Prostate gland (tissue), 2 donors: ENCODE results near the gene WDR86. TPM values are rescaled to one million over a fixed set of nuclear protein-coding genes. Genes with fewer than 3 reads are reported as not detected.

Source experiments
- DNase-seq: peaks from one replicate; pipeline ENCODE4 v3.0.0-alpha.2; 2019; ENCODE audit warnings: low spot score
- H3K27ac ChIP-seq, 2 donors: fragments of 200-600 bp; sonication (generic); 2 replicates each; pipeline ENCODE4 v1.5.1; 2017 to 2019
- H3K27me3 ChIP-seq: fragments of 200-600 bp; sonication (generic); replicated peaks from 2 replicates; pipeline ENCODE4 v1.5.1; 2019; ENCODE audit not compliant: insufficient read depth
- H3K36me3 ChIP-seq, 2 donors: fragments of 200-600 bp; sonication (generic); 1 replicate in 1 of 2; 2 replicates in 1 of 2; pipeline versions ENCODE4 v1.5.1 to v1.8.1; 2017 to 2019
- H3K4me1 ChIP-seq: fragments of 200-600 bp; sonication (generic); replicated peaks from 2 replicates; pipeline ENCODE4 v1.5.1; 2019
- H3K4me3 ChIP-seq, 2 donors: fragments of 200-600 bp; sonication (generic); 2 replicates each; pipeline ENCODE4 v1.5.1; 2017 to 2019
- H3K9me3 ChIP-seq: fragments of 200-600 bp; sonication (generic); 2 replicates; pipeline ENCODE4 v1.5.1; 2017
- POLR2A ChIP-seq: fragments of 450-650 bp; IDR thresholded peaks from one replicate; pipeline ENCODE4 v1.6.1; 2016; ENCODE audit warnings: antibody characterized with exemption, mild to moderate bottlenecking
- POLR2AphosphoS5 ChIP-seq: sonication (generic); formaldehyde crosslinking; IDR thresholded peaks from one replicate; pipeline ENCODE4 v1.6.1; 2017; ENCODE audit warnings: antibody characterized with exemption
- WGBS: methylation state at CpG from one replicate; pipeline ENCODE4 v1.1.5; 2018; 5-methylcytosine and 5-hydroxymethylcytosine counted together
- intact Hi-C: fragments of 100-400 bp; cut with DNase I; formaldehyde crosslinking; loops from one replicate; pipeline ENCODE4 v1.14.2; 2022
- total RNA-seq, 2 donors: library from RNA; depleted of rRNA; stranded (reverse); fragments of >200 nt; gene quantifications; one replicate each; pipeline ENCODE4 v1.1.0, GENCODE V29; 2016
- TF ChIP-seq, protein P1 (sequence below), 4 experiments: fragments of 200-600 bp in 2 of 4; fragments of 450-650 bp in 2 of 4; sonication (generic) in 2 of 4; IDR thresholded peaks; 1 replicate in 3 of 4; 2 replicates in 1 of 4; pipeline ENCODE4 v1.5.1; 2016 to 2019; ENCODE audit warnings: antibody characterized with exemption in 4 of 4, mild to moderate bottlenecking in 2 of 4, moderate library complexity in 2 of 4

The WDR86 gene
- total RNA-seq, 2 donors from 2014 or later = 3.6 to 12.8 TPM

DNA sequence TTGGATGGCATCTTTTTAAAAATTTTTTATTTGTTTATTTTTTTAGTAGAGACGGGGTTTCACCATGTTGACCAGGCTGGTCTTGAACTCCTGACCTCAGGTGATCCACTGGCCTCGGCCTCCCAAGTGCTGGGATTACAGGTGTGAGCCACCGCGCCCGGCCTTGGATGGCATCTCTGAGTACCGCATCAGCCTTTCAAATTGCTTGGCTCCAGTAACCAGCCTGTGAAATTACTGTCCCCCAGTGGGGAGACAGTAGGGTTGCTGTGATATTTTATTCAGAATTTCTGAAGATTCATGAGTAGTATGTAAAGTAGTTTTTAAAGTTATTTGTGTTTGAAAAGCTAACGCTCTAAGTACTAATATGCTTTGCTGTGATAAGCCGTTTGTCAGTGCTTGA is 67.0 kb downstream of the WDR86 start:
- Histone ChIP-seq H3K36me3 (peaks cover 0 to 7% of the 10 kb centered on the region in 2 donors), H3K27me3 (no peaks in the 10 kb centered on the region), H3K4me1 (peaks cover 7% of the 10 kb centered on the region), H3K9me3 (no peaks in the 10 kb centered on the region), H3K4me3 (peak overlapping the region; percentile 81 to 95), H3K27ac (no peak overlapping the region)
- DNase-seq = no peak
- intact Hi-C loops = loop anchor here (5.0 kb wide), 1 partner anchor 91 kb away; no protein-coding TSS in a partner anchor
- WGBS = 56% methylated on average over 8 of the region's 8 CpGs
- no peak for TF ChIP-seq POLR2A
- TF ChIP-seq, protein P1, sequence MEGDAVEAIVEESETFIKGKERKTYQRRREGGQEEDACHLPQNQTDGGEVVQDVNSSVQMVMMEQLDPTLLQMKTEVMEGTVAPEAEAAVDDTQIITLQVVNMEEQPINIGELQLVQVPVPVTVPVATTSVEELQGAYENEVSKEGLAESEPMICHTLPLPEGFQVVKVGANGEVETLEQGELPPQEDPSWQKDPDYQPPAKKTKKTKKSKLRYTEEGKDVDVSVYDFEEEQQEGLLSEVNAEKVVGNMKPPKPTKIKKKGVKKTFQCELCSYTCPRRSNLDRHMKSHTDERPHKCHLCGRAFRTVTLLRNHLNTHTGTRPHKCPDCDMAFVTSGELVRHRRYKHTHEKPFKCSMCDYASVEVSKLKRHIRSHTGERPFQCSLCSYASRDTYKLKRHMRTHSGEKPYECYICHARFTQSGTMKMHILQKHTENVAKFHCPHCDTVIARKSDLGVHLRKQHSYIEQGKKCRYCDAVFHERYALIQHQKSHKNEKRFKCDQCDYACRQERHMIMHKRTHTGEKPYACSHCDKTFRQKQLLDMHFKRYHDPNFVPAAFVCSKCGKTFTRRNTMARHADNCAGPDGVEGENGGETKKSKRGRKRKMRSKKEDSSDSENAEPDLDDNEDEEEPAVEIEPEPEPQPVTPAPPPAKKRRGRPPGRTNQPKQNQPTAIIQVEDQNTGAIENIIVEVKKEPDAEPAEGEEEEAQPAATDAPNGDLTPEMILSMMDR (IDR thresholded peaks at IDR 0.05) = no peak
- no peak for TF ChIP-seq POLR2AphosphoS5

DNA sequence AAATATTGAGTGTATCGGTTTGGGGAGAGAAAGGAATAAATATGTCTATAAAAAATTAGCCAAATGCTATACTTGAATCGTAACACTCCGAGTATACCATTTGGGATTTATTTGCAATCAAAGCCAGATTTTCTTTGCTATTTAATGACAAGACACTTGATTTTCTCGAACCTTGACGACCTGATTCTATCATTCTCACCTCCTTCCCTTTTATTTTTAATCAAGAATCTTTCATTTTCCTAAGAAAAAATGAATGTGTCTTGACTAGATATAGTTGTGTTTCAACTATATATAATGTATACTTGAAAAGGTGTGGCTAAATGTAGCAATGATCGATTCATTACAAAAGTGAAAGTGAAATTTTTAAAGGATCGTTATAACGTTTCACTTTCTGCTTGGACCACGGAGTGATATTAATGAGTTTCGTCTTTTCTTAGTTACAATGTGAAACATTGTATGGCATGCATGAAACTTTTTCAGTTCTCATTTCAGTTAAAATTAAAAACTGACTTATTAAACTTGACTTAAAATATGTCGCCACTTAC is 67.7 kb downstream of the WDR86 start:
- H3K9me3 ChIP-seq = no peaks in the 10 kb centered on the region
- H3K36me3 ChIP-seq = peaks cover 0 to 7% of the 10 kb centered on the region in 2 donors
- no peaks in the 10 kb centered on the region for H3K27me3 ChIP-seq
- 4% methylated on average over 11 of the region's 11 CpGs for WGBS
- peak overlapping the region; percentile 72 to 80 for H3K27ac ChIP-seq
- DNase-seq = no peak
- TF ChIP-seq POLR2AphosphoS5 (no peak), POLR2A (no peak)
- TF ChIP-seq, protein P1 (IDR thresholded peaks at IDR 0.05) = no peak
- peak overlapping the region; percentile 81 to 95 for H3K4me3 ChIP-seq
- intact Hi-C loops = loop anchor here (5.0 kb wide), 1 partner anchor 90 kb away; no protein-coding TSS in a partner anchor
- peaks cover 7% of the 10 kb centered on the region for H3K4me1 ChIP-seq

DNA sequence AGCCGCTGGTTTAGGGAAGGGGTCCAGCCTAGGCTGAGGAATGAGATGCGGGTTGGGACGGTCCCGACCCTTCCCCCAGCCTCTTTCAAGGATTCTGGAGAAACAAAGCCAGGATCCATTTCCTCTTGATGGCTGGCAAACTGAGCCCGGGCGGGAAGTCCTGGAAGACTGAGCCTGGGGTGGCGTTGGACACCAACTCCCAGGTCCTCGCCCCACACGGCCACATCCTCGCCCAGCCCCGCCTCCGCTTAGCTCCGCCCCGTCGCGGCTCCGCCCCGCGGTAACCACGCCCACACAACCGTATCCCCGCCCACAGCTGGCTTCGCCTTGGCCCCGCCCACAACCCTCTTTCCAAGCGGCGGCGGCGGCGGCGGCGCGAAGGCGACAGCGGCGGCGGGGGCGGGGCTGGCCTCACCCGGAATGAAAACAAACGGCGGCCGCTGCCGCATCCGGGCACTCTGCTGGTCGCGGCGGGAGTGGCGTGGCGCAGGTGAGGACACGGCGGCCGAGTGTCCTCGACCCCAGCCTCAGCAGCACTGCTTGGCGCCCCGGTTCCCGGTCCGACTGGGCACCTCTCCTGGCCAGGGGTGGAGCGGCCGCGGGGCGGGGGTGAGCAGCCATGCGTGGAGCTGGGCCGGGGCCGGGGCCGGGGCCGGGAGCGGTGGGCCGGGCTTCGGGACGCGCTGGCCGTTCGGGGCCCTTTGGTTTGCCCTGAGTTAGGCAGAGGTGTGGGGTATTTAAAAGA is 68.3 kb downstream of the WDR86 start, which contains the start of gene NUB1:
TSS of gene NUB1 (plus strand) at position 456 of the 745 bp plus-strand sequence. CDS start 3,538 bp downstream, outside the sequence.
- 1% methylated on average over 64 of the region's 72 CpGs for WGBS
- H3K9me3 ChIP-seq = no peaks in the 10 kb centered on the region

DNA sequence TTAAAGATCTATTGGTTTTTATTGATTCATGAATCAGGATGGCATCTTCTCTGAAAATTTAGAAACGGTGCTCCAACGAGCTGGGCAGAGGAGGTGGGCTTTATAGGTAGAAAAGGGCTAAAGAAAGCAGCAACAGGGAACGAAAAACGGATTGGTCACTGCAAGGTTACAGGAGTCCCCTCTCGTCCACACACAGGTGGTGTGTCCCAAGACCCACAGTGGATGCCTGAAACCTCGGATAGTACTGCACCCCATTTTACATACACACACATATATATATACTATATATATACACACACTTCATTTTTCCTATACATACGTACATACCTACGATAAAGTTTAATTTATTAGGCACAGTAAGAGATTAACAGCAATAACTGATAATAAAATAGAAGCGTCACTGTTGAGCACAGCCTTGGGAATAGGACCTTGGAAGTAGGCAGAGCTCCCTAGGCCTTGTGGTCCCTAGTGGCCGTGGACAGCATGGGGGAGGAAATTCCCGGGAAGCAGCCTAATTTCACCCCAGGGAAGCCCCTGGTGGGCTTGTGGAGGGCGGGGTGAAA is 69.0 kb downstream of the WDR86 start:
- DNase-seq = no peak
- Histone ChIP-seq H3K9me3 (no peaks in the 10 kb centered on the region), H3K27me3 (no peaks in the 10 kb centered on the region), H3K4me1 (peaks cover 7% of the 10 kb centered on the region), H3K27ac (peak overlapping the region; percentile 42 to 80), H3K36me3 (peaks cover 0 to 3% of the 10 kb centered on the region in 2 donors), H3K4me3 (peak overlapping the region in 1 of 2 donors; percentile 81)
- WGBS = 55% methylated on average over 12 of the region's 12 CpGs
- intact Hi-C loops = loop anchor here (5.0 kb wide), 1 partner anchor 89 kb away; no protein-coding TSS in a partner anchor
- TF ChIP-seq POLR2AphosphoS5 = no peak
- no peak for TF ChIP-seq POLR2A
- TF ChIP-seq, protein P1 (IDR thresholded peaks at IDR 0.05) = no peak

More for the DNA sequence above, 68.3 kb downstream of the WDR86 start, which contains the start of gene NUB1:
- intact Hi-C loops = loop anchor here (5.0 kb wide), 1 partner anchor 89 kb away; no protein-coding TSS in a partner anchor
- DNase-seq = peak; percentile 92
- peaks cover 0 to 7% of the 10 kb centered on the region in 2 donors for H3K36me3 ChIP-seq
- H3K27me3 ChIP-seq = no peaks in the 10 kb centered on the region
- TF ChIP-seq POLR2AphosphoS5 (peak; percentile 77), POLR2A (peak; percentile 86)
- TF ChIP-seq, protein P1 (IDR thresholded peaks at IDR 0.05) = peak in 2 of 4 experiments; percentile 35 to 47
- H3K4me1 ChIP-seq = peaks cover 7% of the 10 kb centered on the region
- peak within 1 kb of the TSS; percentile 72 to 80 for H3K27ac ChIP-seq
- H3K4me3 ChIP-seq = peak within 1 kb of the TSS; percentile 81 to 95
